ENCODE data around the gene CHRM4.

Gene CHRM4

GRCh38 chr11:46347637-46348311 lies 43.8 kb downstream of the CHRM4 start:
- no peak for DNase-seq (ENCODE audit: low read depth)

DNA sequence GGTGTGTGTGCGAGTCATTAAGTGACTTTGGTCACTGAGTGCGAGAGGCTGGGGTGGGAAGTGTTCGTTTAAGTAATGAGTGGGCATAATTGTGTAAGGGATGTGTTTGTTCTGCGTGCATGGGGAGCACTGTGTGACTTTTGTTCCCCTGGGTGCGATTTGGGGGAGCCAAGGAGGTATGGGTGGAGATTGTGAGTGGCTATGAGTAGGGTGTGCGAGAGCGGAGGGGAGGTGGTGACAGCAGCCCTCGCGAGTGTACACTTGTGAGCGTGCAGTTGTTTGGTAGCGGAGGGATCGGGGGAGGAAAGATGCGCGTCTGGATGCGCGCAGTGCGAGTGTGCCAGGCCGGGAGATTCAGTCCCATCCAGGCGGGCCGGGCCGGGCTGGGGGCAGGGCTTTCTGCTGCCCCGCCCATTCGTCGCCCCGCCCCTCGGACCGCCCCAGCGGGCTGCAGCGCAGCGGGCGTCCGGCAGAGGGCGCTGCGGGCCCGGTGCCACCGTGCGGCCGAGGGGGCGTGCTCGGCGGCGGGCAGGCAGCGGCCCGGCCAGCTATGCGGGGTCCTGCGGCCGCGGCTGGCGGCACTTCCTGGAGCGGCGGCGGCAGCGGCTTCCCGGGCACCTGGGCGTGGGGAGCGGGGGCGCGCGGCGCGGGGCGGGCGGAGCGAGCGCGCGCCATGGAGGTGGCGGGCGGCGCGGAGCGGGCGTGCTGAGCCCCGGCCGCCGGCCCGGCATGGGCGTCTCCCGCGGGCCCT lies 44.5 kb downstream of the CHRM4 start, which contains the start of gene DGKZ:
TSS of gene DGKZ (plus strand) at position 578 of the 751 bp plus-strand sequence. CDS start 197 bp downstream, outside the sequence.
- DNase-seq (ENCODE audit: low read depth): peak; percentile 82

- no peak for DNase-seq (ENCODE audit: low read depth)
These were observed 45.6 kb downstream of the CHRM4 start for GRCh38 chr11:46345881-46346484.

GRCh38 chr11:46345131-46345597 lies 46.4 kb downstream of the CHRM4 start:
- no peak for DNase-seq (ENCODE audit: low read depth)

DNA sequence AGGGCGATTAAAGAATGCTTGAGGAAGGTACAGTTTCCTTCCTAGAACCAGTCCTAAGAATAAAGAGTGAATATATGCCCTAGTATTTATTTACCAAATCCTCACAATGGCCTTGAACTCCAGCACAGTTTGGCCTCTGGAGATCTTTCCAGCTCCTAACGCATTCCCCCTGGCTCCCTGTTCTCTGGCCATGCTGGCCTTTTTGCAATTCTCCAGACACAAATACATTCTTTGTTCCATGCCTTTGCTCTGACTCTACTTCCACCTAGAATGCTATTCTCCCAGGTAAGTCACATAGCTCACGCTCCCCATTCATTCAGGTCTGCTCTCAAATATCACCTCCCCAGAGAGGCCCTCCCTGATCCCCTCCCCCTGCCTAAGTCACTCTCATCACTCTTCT lies 48.1 kb downstream of the CHRM4 start:
- DNase-seq (ENCODE audit: low read depth): no peak

GRCh38 chr11:46342239-46342638 lies 49.3 kb downstream of the CHRM4 start:
- DNase-seq (ENCODE audit: low read depth): no peak

- no peak for DNase-seq (ENCODE audit: low read depth)
These were observed 50.1 kb downstream of the CHRM4 start for GRCh38 chr11:46341454-46341853.

- DNase-seq (ENCODE audit: low read depth): no peak
These were observed 51.8 kb downstream of the CHRM4 start for GRCh38 chr11:46339816-46340215.

DNA sequence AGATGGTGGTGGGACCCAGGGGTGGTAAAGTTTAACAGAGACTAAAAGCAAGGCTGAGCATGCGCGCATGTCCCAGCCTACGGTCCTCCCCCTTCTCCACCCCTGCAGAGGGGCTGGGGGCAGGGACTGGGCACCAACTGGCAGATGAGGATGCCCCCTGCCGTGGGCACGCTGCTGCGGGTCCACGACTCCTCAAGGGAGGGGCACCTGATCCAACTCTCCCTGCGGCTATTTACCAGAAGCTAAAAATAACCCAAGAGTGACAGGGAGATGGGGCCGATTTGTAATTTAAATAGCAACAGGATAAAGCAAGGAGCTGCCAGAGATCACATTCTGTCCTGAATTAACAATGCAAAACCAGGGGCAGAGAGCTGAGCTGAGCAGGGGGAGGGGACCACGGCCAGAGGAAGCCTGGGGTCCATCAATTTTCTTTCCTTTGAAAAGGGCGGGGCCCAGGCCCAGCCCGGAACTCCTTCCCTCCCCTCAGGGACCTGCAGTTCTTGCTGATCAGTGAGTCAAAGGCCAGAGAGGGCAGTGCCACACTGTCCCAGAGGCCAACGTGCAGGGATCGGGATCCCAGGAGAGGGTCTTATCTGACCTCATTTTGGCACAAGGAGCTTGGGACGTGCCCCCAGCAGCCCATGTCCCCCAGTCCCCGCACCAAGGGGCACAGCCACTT lies 52.4 kb downstream of the CHRM4 start:
- DNase-seq (ENCODE audit: low read depth): no peak

DNA sequence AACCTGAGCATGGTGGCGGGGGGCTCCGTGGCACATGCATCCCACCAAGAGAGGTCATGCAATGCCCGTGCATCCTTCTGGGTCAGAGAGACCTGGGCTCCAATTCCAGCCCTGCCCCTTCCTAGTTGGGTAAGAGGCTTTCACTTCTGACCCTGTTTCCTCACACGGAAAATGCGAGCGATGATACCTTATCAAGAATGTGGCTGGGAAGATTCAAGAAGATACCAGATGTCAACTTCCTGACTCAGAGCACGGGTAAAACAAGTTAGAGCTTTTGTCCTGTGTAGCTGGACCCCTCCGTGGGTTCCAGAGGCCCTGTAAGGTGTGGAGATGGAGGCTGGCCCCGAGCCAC lies 53.0 kb downstream of the CHRM4 start:
- DNase-seq (ENCODE audit: low read depth): no peak

DNA sequence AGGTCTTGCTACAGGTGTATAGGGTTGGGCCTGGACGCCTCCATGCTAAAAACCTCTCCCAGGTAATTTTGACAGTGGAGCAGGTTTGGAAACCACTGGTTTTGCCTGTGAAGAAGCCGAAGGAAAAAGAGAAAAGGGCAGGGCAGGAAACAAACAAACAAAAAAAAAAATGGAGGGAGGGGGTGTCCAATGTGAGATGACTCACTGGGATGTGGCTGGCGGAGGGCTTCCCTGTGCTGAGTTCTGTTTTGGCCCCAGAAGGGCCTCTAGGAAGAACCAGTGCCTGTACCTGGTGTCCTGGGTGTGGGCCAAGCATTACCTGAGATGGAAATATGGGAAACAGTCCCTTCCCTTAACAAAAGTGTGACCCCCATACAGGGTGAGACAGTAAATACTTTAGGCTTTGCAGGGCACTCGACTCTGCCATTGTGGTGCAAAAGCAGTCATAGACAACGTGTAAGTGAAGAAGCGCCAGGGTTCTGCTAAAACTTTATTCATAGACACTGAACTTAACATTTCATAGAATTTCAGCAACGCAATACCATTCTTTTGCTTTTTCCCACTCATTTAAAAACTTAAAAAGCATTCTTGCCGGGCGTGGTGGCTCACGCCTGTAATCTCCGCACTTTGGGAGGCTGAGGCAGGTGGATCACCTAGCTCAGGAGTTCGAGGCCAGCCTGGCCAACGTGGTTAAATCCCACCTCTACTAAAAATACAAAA lies 53.8 kb downstream of the CHRM4 start:
- DNase-seq (ENCODE audit: low read depth): no peak

- no peak for DNase-seq (ENCODE audit: low read depth)
These were observed 54.9 kb downstream of the CHRM4 start for GRCh38 chr11:46336563-46337180.

GRCh38 chr11:46335890-46336562 lies 55.5 kb downstream of the CHRM4 start:
- no peak for DNase-seq (ENCODE audit: low read depth)

- DNase-seq (ENCODE audit: low read depth): no peak
These were observed 56.3 kb downstream of the CHRM4 start for GRCh38 chr11:46335271-46335670.

- DNase-seq (ENCODE audit: low read depth): no peak
These were observed 57.4 kb downstream of the CHRM4 start for GRCh38 chr11:46334211-46334610.

All from stimulated activated CD8-positive, alpha-beta memory T cell treated with anti-CD3 and anti-CD28 coated beads, Interleukin-12 subunit alpha, Interleukin-12 subunit beta, amount 100 ng/mL, for 4 hours (primary cell).